Stimulated activated CD8-positive, alpha-beta memory T cell treated with anti-CD3 and anti-CD28 coated beads, Interleukin-7, amount 100 ng/mL, for 1 hour (primary cell): ENCODE data around the gene C19orf47.
"Not testable (repeated sequence)": the region's sequence is repeated elsewhere in the genome, so short reads cannot be mapped to it uniquely, and the experiment has no call there.

Source experiments
- DNase-seq, 2 donors: peaks; one replicate each; pipeline ENCODE4 v3.0.0-alpha.2; 2020; ENCODE audit warnings: low read depth in 2 of 2

The C19orf47 gene

DNA sequence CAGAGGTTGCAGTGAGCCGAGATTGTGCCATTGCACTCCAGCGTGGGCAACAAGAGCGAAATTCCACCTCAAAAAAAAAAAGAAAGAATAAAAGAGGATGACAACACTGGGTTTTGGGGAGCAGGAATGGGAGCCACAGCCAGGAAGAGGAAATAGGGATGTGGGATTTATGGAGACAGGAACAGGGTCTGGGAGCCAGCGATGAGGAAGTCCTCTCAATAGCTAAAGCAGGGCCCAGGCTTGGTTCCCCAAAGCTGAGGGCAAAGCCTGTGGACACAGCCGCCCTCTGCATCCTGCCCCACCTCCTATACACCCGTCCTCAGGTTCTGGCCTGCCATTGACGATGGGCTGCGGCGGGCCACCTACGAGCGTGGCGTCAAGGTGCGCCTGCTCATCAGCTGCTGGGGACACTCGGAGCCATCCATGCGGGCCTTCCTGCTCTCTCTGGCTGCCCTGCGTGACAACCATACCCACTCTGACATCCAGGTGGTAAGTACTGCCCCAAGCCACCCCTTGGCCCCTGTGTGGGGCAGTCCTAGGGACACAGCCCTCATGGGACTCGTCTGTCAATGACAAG lies 28.2 kb upstream of the C19orf47 start:
- no peak for DNase-seq

DNA sequence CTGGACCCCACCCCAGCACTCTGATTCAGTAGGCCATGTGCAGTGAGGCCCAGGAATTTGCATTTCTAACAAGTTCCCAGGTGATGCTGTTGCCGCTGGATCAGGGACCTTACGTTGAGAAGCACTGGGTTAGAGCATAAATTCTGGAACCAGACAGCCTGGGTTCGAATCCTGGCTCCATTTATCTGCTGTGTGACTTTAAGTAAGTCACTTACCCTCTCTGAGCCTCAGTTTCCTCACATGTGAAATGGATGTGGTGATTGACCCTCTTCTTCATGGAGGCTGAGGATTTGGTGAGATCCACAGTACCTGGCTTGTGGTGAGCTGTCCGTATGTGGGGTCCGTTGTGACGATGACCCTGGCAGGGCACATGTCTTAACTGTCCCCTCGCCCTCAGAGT lies 25.9 kb upstream of the C19orf47 start:
- DNase-seq = no peak

DNA sequence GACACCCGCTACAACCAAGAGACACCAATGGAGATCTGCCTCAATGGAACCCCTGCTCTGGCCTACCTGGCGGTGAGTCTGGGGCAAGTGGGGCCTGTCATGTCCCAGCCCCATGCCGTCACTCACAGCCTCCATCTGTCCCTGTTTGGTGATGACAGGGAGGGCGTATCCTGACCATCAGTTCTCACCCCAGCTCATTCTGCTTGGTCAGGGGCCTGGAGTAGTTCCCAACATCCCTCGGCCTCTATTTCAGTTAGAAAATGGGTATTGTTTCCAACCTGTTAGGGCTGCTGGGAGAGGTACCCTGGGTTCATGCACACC lies 23.6 kb upstream of the C19orf47 start:
- no peak for DNase-seq

DNA sequence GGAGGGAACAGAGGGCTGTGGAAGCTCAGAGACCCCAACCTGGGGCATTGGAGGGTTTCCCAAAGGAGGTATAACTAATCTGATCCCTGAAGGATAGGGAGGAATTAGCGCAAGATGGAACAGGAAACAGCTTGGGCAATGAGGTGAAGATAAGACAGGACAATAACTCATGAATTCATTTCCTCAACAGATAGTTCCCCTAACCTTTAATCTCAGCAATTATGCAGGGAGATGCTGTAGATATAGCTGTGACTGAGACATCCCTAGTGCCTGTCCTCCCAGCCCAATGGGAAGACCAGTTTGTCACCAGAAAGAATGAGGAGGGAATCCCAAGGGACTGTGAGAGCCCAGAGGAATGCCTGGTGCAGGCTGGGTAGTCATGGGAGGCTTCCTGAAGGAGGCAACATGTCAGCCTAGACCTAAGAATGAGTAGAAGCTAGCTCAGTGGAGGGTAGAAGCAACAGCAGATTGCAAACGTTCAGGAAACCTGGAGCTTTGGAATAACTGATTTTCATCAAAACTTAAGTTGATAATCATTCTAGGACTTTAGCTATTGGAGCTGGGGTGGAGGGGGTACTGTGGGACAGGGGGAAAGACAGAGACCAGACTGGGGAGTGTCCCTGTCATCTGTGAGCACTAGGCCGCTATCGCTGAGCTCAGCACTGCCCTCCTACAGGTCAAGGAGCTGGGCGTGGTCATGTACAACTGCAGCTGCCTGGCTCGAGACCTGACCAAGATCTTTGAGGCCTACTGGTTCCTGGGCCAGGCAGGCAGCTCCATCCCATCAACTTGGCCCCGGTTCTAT lies 23.0 kb upstream of the C19orf47 start:
- DNase-seq = no peak

DNA sequence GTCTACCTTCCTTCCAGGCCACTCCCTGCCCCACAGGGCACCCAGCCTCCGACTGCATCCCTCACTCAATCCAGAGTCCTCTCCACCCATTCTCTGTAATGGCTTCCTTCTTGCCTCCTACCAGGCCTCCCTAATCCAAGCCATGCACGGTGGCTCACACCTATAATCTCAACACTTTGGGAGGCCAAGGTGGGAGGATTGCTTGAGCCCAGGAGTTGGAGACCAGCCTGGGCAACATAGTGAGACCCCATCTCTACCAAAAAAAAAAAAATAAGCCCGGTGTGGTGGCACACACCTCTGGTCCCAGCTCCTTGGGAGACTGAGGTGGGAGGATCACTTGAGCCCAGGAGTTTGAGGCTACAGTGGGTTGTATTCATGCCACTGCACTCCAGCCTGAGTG lies 22.1 kb upstream of the C19orf47 start:
- not testable (repeated sequence) for DNase-seq

DNA sequence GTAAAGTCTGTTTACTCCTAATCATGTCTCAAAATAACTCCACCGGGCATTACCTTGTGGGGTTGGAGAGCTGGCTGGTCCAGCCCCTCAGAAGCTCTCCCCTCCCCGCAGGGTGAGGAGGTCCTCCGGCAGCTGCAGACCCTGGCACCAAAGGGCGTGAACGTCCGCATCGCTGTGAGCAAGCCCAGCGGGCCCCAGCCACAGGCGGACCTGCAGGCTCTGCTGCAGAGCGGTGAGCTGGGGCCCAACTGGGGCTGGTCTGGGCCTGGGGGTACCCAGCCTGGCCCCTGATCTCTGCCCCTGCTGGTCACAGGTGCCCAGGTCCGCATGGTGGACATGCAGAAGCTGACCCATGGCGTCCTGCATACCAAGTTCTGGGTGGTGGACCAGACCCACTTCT lies 21.6 kb upstream of the C19orf47 start:
- no peak for DNase-seq

DNA sequence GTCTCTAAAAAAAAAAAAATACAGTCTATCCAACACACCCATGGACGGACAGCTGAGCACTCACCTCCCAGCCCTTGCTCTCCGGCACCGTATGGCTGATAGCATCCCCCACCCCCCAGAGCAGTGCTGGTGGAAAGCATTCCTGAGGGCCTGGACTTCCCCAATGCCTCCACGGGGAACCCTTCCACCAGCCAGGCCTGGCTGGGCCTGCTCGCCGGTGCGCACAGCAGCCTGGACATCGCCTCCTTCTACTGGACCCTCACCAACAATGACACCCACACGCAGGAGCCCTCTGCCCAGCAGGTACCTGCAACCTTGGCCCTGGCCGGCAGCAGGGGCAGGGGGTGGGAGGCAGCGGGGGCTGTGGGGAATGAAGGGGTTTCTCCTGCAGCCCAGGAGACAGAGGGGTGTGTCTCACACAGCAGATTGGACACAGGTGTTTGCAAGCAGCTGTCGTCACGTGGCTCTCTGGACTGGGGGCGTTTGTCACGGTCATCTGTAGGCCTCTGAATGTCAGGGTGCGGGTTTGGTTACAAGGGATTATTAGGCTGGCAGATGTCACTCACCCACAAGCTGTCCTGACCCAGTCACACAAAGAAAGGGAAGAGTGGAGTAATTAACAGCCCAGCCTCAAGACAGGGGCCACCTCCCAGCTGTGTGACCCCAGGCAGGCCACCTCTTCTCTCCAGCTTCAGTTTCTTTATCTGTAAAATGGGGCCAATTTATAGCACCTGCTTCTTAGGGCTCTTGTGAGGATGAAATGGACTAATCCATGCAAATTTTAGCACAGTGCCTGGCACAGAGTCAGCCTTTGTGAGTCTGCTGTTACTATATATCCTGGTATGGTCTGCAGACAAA lies 19.6 kb upstream of the C19orf47 start:
- no peak for DNase-seq

DNA sequence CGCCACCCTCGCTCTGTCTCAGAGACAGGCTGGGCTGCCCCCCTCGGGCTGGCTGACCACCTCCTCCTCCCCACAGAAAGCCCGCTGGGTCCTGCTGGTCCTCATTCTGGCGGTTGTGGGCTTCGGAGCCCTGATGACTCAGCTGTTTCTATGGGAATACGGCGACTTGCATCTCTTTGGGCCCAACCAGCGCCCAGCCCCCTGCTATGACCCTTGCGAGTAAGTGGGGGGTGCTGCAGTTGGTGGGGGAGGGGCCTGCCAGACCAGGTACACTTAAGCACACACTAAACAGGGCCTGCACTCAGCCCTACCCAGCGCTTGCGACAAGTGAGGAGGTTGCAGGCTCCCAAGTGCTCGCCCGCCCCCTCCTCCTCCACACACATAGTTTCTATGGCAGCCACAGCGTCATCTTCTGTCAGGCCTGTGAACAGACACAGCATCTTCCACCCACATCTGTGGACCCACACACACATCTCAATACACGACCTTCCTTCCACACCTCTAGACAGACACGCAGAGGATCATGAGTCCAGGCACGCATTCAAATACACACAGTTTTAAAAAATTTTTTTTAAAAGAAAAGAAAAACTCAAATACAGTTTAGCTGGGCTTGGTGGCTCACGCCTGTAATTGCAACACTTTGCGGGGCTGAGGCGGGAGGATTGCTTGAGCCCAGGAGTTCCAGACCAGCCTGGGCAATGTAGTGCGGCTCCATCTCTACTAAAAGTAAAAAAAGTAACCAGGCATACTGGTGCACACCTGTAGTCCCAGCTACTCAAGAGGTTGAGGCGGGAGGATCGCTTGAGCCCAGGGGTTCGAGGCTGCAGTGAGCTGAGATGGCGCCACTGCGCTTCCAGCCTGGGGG lies 18.7 kb upstream of the C19orf47 start:
- DNase-seq = no peak

DNA sequence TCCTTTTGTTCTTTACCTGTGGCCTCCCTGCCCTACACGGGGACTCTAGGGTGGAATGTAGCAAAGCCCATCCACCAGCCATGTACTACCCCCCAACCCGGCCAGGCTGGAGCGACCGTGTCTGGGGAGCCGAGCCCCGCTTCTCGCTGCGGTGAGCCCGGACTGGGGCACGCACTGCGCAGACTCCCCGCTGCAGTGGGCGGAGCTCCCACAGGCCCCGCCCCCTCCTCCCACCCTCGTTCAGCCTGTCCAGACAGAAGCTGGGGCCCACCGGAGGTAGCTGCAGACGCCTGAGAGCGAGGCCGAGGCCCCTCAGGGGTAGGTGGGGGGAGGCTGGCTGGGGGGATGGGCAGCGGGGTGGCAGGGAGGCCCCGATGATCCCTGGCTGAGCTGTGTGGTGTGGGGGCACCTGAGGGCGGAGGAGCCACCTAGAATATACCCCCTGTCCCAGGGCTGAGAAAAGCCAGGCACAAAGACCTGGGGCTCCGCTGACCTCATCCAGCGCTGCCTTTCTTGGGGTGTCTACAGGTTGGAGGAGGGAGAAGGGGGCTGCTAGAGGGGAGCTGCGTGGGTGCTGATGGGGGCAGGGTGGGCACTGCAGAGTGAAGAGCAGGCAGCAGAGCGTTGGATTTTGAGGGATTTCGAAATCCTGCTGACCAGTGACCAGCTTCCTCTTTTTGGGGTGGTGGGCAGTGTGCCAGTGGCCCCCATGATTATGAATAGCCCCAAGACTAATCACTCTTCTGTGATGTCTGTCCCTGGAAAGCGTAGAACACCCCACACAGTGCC lies 17.6 kb upstream of the C19orf47 start:
- peak in 1 of 2 donors; percentile 6 for DNase-seq

DNA sequence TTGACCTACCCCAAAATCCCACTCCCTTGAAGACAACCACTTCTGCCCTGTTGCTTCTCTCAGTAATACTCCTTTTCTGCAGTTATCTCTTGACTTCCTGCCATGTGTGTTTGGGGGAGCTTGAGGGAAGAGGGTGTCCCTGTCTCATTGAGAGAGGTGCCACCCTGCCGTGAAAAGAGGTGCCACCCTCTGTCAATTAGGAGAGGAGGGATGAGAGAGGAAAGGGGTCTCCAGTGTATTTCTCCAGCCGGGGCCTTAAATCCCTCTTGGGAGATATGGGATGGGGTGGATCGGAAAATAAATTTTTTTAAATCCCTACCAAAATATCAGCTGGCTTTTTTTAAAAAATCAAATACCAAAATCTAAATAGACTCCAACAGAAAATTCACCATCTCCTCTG lies 16.8 kb upstream of the C19orf47 start:
- DNase-seq = no peak

DNA sequence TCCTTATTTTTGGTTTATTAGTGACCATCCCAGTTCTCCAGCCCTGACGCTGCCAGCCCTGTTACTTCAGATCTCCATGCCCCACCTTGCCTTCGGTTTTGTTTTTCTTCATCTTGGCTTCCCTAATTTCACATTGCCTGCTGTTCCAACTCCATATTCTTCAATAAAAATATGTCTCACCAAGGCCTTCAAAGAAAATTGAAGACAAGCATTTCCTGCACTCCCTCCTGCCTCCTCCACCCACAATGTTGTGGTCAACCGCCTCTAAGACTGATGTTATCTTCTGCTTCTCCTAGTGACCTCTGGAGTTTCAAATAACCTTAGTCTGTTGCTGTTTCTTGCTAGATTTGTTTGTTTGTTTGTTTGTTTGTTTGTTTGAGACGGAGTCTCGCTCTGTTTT lies 14.9 kb upstream of the C19orf47 start:
- no peak for DNase-seq

DNA sequence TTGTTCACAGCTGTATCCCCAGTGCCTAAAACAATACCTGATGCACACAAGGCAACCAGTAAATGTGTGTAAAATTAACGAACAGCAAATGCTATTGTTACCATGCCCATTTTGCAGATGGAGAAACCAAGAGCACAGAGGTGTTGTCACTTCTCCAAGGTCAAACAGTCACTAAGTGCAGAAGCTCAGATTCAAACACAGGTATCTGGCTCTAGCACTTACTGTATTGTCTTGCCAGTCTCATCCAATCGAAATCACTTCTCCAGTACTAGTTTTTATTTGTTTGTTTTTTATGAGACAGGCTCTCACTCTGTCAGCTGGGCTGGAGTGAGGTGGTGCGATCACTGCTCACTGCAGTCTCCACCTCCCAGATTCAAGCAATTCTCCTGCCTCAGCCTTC lies 14.0 kb upstream of the C19orf47 start:
- no peak for DNase-seq

DNA sequence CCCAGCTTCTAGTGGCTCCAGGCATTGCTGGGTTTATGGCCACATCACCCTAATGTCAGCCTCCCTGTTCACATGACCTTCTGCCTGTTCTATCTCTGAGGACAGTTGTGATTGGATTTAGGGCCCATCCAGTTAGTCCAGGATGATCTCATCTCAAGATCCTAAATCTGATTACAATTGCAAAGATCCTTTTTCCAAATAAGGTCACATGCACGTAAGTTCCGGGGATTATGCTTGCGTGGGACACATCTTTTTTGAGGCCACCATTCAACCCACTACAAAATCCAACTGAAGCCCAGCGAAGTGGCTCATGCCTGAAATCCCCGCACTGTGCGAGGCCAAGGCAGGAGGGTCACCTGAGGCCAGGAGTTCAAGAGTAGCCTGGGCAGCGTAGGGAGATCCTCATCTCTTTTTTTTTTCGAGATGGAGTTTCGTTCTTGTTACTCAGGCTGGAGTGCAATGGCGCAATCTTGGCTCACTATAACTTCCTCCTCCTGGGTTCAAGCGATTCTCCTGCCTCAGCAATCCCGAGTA lies 12.6 kb upstream of the C19orf47 start:
- no peak for DNase-seq

DNA sequence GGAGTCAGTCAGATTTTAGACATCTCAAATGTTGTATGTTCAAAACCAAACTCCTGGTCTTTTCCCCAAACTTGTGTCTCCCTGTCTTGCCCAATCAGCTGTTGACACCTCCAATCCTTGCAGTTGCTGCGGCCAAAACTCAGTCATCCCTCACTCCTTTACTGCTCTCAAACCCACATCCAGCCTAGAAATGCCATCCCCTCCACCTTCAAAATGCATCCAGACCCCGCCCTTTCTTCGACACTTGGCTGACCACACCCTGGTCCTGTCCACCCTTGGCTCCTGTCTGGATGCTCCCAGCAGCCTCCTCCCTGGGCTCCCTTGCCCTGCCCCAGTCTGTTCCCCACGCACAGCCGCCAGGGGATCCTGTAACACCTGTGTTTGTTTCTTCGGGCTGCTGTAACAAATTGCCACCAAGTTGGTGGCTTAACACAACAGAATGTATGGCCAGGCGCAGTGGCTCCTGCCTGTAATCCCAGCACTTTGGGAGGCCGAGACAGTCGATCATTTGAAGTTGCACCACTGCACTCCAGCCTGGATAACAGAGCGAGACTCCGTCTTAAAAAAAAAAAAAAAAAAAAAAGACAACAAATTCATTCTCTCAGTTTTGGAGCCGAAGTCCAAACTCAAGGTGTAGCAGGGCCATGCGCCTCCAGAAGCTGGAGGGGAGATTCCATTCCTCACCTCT lies 12.0 kb upstream of the C19orf47 start:
- DNase-seq = no peak

DNA sequence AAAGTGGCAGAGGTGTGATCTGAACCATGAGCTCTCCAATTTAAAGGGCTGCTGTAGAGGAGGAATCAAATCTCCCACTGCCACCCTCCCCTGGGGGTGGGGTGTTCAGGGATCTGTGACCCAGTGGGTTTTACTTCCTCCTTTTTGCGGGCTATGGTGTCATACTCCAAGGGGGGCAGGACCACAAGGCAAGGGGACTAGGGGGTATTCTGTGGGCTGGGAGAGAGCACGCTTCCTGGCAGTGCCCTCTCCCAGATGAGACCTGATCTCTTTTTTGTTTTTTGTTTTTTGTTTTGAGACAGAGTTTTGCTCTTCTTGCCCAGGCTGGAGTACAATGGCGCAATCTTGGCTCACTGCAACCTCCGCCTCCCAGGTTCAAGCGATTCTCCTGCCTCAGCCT lies 10.6 kb upstream of the C19orf47 start:
- DNase-seq = no peak

DNA sequence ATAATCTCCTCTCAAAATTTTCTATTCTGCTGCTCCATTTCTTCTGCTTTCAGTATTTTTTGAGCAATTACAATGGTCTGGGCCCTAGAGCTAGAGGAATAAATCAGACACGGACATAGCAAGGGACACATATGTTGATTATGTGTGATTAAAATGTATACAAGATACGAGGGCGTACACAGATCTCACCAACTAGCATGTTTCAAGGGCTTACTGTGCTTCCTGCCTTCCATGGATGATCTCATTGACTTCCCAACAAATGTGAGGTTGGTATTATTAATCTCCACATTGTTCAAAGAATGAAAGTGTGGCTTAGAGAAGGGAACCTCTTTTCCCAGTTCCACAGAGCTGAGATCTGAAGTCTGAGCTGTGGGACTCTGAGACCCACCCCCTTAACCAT lies 9.4 kb upstream of the C19orf47 start:
- DNase-seq = no peak

DNA sequence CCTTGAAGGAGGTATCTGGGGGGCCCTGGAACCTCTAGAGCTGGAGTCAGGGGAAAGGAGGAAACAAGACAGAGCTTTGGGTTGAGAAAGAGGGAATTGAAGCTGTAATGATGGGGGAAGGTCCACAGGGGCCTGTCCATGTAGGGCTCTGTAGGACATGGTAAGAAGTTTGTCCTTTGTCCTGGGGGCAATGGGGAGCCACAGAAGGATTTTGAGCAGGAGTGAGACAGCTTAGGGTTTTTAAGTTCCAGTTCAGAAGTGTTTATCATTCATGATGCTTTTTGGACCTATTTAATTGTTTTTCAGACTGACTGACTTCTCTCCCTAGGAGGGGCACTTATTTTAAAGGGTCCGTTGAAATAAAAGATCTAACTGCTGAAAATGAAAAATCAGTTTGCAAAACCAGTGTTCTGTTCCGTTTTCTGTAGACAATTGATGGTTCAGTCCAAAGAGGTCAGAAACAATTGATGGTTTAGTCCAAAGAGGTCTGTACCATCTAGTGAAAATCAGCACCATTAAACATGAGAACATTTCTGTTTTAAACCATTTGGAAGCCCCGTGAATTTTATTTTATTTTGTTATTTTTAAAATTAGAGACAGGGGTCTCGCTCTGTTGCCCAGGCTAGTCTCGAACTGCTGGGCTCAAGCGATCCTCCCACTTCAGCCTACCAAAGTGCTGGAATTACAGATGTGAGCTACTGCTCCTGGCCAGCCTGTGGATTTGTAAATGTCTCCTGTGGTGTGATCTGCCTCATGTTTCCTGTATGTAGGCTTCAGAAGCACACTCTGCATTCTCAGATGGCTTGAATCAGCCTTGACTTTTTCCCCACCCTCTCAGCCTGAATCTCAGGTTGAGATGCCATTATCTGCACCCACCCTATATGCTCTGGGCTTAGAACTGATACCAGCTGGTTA lies 8.7 kb upstream of the C19orf47 start:
- DNase-seq = no peak

DNA sequence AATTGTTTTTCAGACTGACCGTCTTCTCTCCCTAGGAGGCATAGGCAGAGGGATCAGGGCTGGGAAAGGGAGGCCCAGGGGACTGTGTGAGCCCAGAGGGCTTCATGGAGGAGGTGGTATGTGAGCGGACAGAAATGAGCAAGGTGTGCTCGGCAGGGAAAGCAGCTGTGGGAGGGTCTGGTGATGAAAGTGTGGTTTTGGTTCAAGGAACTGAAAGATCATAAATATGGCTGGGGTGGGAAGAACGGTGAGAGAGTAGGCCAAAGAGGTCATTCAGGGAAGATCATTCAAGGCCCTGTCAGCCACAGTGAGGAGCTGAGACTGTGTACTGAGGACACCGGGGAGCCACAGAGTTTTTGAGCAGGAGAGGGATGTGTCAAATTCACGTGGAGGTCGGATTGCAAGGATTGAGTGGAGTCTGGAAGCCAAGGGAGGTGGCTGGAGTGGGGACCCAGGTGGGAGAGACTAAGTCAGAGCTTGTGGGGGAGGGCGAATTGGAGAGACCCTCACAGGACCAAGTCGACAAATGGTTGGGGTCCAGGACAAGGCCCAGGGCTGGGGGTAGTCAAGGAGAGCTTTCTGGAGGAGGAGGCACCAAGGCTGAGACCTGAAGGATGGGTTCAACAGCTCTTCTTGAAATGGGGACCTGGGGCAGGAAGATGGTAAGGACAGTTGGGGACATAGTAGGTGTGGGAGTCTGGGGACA lies 7.9 kb upstream of the C19orf47 start:
- DNase-seq = no peak
